Esophagus (tissue), 2 donors: ENCODE measurements around the gene PLAGL2. TPM values are rescaled to one million over a fixed set of nuclear protein-coding genes. Genes with fewer than 3 reads are reported as not detected.

Experiments used
- H3K27ac ChIP-seq, 2 donors: one replicate each; pipeline ENCODE4 v1.5.1; 2013; ENCODE audit warnings: low read depth in 2 of 2, mild to moderate bottlenecking in 2 of 2, inconsistent platforms in 1 of 2, low read length in 1 of 2, moderate library complexity in 1 of 2
- H3K27me3 ChIP-seq, 2 donors: one replicate each; pipeline ENCODE4 v1.6.1; 2013; ENCODE audit warnings: low read length in 2 of 2, control low read depth in 1 of 2, mild to moderate bottlenecking in 1 of 2; ENCODE audit not compliant: insufficient read depth in 2 of 2, control insufficient read depth in 1 of 2
- H3K36me3 ChIP-seq, 2 donors: one replicate each; pipeline ENCODE4 v1.6.1; 2013; ENCODE audit warnings: low read length in 1 of 2; ENCODE audit not compliant: control insufficient read depth in 2 of 2, insufficient read depth in 2 of 2
- H3K4me1 ChIP-seq, 2 donors: one replicate each; pipeline ENCODE4 v1.6.1; 2013; ENCODE audit warnings: low read length in 1 of 2; ENCODE audit not compliant: control insufficient read depth in 2 of 2, insufficient read depth in 2 of 2
- H3K4me3 ChIP-seq, 2 donors: one replicate each; pipeline ENCODE4 v1.5.1; 2013; ENCODE audit warnings: low read length in 2 of 2, mild to moderate bottlenecking in 2 of 2, low read depth in 1 of 2, moderate library complexity in 1 of 2
- H3K9me3 ChIP-seq, 2 donors: one replicate each; pipeline ENCODE4 v1.6.1; 2013; ENCODE audit warnings: mild to moderate bottlenecking in 2 of 2, low read depth in 1 of 2, low read length in 1 of 2, moderate library complexity in 1 of 2; ENCODE audit not compliant: control insufficient read depth in 2 of 2, insufficient read depth in 1 of 2
- WGBS, 2 donors: extraction: QIAGEN DNeasy Blood & Tissue Kit; methylation state at CpG; one replicate each; pipeline ENCODE4 v1.1.7; 2013; 5-methylcytosine and 5-hydroxymethylcytosine counted together
- polyA plus RNA-seq, 2 donors: library from polyadenylated mRNA; stranded (reverse); fragments of 200-250 nt; gene quantifications; one replicate each; pipeline ENCODE4 v1.2.3, GENCODE V29; 2013
- donor health status: healthy with polysubstance abuse.
- donor health status: Bipolar disorder and iron deficiency.

The PLAGL2 gene
- polyA plus RNA-seq, 2 donors: 4.1 to 6.4 TPM

DNA sequence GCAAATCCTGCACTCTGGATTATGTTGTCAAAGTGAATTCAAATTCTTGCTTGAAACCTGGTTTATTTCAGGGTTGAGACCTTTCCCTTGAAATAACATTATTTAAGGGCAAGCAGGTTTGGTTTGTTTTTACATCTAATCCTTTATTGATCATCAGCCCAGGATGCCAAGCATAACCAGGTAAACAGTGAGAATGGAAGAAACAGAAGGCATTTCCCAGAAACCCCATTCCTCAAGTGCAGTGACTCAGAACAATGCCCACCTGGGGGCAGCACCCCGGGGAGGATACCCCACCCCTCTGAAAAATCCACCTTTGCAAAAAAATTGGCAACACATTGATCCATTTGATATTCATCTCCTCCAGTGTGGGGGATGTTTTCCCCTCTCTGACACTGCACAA is 32.7 kb upstream of the PLAGL2 start:
- H3K27ac ChIP-seq: no peak overlapping the region
- WGBS, 2 donors: 5% methylated on average over 1 of the region's 1 CpG
- H3K4me1 ChIP-seq: peaks cover 0 to 4% of the 10 kb centered on the region in 2 donors
- no peaks in the 10 kb centered on the region for H3K27me3 ChIP-seq
- H3K36me3 ChIP-seq: peaks cover 0 to 4% of the 10 kb centered on the region in 2 donors
- H3K9me3 ChIP-seq: no peaks in the 10 kb centered on the region
- H3K4me3 ChIP-seq: no peak overlapping the region

GRCh38 chr20:32238483-32239425 is 31.2 kb upstream of the PLAGL2 start:
- H3K9me3 ChIP-seq: no peaks in the 10 kb centered on the region
- no peaks in the 10 kb centered on the region for H3K27me3 ChIP-seq
- H3K4me1 ChIP-seq: peaks cover 0 to 6% of the 10 kb centered on the region in 2 donors
- no peak overlapping the region for H3K4me3 ChIP-seq
- H3K36me3 ChIP-seq: peaks cover 3 to 13% of the 10 kb centered on the region in 2 donors
- no peak overlapping the region for H3K27ac ChIP-seq
- WGBS, 2 donors: 83 to 87% methylated on average over 9 of the region's 9 CpGs

DNA sequence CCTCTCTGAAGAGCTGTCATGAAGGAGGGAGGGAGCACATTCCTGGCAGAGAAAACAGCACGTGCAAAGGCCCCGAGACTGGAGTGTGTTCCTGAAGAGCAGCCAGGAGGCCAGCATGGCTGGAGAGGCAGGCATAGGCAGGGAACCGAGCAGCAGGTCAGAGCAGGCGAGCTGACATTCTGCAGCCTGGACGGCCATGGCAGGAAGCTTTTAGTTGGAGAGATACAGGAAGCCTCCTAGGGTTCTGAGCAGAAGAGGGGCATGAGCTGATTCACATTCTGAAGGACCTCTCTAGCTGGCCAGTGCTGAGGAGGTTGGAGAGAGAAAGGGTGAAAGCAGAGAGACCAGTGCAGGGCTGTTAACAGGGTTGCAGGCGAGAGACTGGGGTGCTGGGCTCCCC is 29.9 kb upstream of the PLAGL2 start:
- peaks cover 0 to 6% of the 10 kb centered on the region in 2 donors for H3K4me1 ChIP-seq
- H3K4me3 ChIP-seq: no peak overlapping the region
- no peak overlapping the region for H3K27ac ChIP-seq
- no peaks in the 10 kb centered on the region for H3K9me3 ChIP-seq
- H3K36me3 ChIP-seq: peaks cover 7 to 18% of the 10 kb centered on the region in 2 donors
- no peaks in the 10 kb centered on the region for H3K27me3 ChIP-seq
- 82 to 84% methylated on average over 6 of the region's 6 CpGs for WGBS, 2 donors

- WGBS, 2 donors: 97 to 98% methylated on average over 2 of the region's 2 CpGs
- no peak overlapping the region for H3K4me3 ChIP-seq
- no peaks in the 10 kb centered on the region for H3K27me3 ChIP-seq
- H3K27ac ChIP-seq: no peak overlapping the region
- no peaks in the 10 kb centered on the region for H3K9me3 ChIP-seq
- peaks cover 7 to 18% of the 10 kb centered on the region in 2 donors for H3K36me3 ChIP-seq
- H3K4me1 ChIP-seq: peaks cover 0 to 6% of the 10 kb centered on the region in 2 donors
Measured at GRCh38 chr20:32236819-32237218, 29.3 kb upstream of the PLAGL2 start.

- H3K36me3 ChIP-seq: peaks cover 7 to 19% of the 10 kb centered on the region in 2 donors
- H3K4me1 ChIP-seq: peaks cover 0 to 6% of the 10 kb centered on the region in 2 donors
- H3K27ac ChIP-seq: peak overlapping the region in 1 of 2 donors; percentile 72
- WGBS, 2 donors: 73% methylated on average over 3 of the region's 3 CpGs
- H3K9me3 ChIP-seq: no peaks in the 10 kb centered on the region
- H3K4me3 ChIP-seq: no peak overlapping the region
- H3K27me3 ChIP-seq: no peaks in the 10 kb centered on the region
Measured at GRCh38 chr20:32236048-32236533, 28.5 kb upstream of the PLAGL2 start.

DNA sequence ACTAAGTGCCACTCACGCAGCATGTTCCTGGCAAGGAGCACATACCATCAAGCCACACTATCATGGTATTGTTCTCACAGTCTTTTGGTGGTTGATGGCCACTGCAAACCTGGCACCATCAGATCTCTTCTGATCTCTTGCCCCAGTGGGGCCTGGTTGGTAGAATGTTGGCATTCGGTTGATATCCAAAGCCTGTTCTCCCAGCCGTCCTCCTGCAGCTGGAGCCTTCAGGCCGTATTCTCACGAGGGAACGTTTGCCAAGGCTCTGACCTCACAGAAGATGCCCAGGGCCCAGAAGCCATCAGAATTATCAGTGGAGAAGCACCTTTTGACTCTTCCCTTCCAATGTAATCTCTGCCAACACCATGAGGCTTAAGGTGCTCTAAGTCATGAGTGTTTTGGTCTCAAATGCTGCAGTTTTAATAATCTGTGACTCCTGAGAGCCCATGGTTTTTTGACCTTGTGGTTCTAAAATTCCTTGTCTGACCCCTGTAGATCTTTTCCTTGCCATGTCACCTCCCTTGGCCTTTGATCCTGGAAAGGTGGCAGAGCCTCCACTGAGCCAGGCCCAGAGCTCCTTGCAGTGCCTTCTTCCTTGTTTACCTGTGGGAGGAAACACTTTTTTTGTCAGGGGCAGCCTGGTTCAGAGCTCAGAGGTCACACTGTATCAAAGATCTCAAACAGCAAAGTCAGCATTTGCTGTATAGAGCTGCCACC is 27.9 kb upstream of the PLAGL2 start:
- WGBS, 2 donors: 58 to 60% methylated on average over 6 of the region's 6 CpGs
- Histone ChIP-seq H3K27ac (peak overlapping the region in 1 of 2 donors; percentile 72), H3K4me1 (peaks cover 0 to 6% of the 10 kb centered on the region in 2 donors), H3K36me3 (peaks cover 7 to 24% of the 10 kb centered on the region in 2 donors), H3K4me3 (no peak overlapping the region), H3K9me3 (no peaks in the 10 kb centered on the region), H3K27me3 (no peaks in the 10 kb centered on the region)

GRCh38 chr20:32234135-32234808 is 26.7 kb upstream of the PLAGL2 start:
- H3K4me3 ChIP-seq: no peak overlapping the region
- H3K27ac ChIP-seq: no peak overlapping the region
- no peaks in the 10 kb centered on the region for H3K27me3 ChIP-seq
- 90 to 96% methylated on average over 13 of the region's 13 CpGs for whole genome bisulfite sequencing, 2 donors
- peaks cover 0 to 6% of the 10 kb centered on the region in 2 donors for H3K4me1 ChIP-seq
- H3K9me3 ChIP-seq: no peaks in the 10 kb centered on the region
- peaks cover 7 to 24% of the 10 kb centered on the region in 2 donors for H3K36me3 ChIP-seq

DNA sequence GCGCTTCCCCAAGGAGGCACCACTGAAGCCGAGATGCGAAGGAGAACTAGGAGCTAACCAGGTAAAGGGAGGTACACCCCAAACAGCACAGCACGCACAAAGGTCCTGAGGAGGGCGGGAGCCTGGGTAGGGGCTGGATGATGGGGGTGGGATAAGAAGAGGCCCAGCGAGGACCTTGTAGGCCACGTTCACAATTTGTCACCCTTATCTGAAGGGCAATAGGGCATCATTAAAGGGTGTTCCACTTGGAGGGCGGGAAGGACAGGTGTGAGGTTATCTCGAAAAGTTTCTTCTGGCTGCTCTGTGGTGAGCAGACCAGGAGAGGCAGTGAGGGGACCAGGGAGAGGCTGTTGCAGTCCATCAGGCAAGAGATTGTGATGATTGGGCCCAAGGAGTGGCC is 25.7 kb upstream of the PLAGL2 start:
- Histone ChIP-seq H3K9me3 (no peaks in the 10 kb centered on the region), H3K27ac (no peak overlapping the region), H3K27me3 (no peaks in the 10 kb centered on the region), H3K4me3 (no peak overlapping the region), H3K4me1 (peaks cover 0 to 6% of the 10 kb centered on the region in 2 donors), H3K36me3 (peaks cover 8 to 28% of the 10 kb centered on the region in 2 donors)
- WGBS, 2 donors: 85 to 97% methylated on average over 9 of the region's 9 CpGs

DNA sequence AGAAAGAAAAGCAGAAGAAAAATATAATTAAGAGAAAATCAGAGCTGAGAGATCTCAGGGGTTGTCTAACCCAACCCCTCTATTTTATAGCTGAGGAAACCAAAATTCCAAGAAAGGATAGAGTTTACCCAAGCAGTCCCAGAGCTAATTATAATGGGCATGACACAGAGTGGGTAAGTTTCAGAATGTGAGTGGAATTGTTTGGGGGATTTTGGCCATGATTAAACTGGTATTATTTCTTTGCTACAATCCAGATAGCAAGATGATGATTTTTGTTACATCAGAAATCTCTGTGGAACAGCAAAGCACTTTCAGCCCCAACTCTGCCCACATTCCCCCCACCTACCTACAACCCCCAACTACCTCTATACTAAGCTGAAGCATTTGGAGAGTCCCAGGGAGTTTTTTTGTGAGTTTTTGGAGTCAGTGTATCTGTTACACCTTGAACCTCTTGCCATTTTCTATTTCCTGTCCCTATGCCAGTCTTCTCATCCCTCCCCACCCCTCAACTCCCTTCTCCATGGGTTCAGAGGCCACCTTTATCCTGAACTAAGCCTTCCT is 24.9 kb upstream of the PLAGL2 start:
- H3K27ac ChIP-seq: no peak overlapping the region
- H3K4me3 ChIP-seq: no peak overlapping the region
- no peaks in the 10 kb centered on the region for H3K27me3 ChIP-seq
- H3K9me3 ChIP-seq: no peaks in the 10 kb centered on the region
- peaks cover 13 to 29% of the 10 kb centered on the region in 2 donors for H3K36me3 ChIP-seq
- H3K4me1 ChIP-seq: peaks cover 0 to 6% of the 10 kb centered on the region in 2 donors
